KOPT-K1 (cell line): ENCODE results near the gene NDUFS8.

Source experiments
- H3K27ac ChIP-seq: fragments of 200-600 bp; sonication (generic); 2 replicates; pipeline ENCODE4 v1.5.1; 2016; ENCODE audit warnings: antibody characterized with exemption, mild to moderate bottlenecking, low read depth, low read length; ENCODE audit not compliant: poor library complexity, severe bottlenecking
- H3K36me3 ChIP-seq: fragments of 200-600 bp; sonication (generic); 2 replicates; pipeline ENCODE4 v1.5.1; 2017; ENCODE audit warnings: antibody characterized with exemption, mild to moderate bottlenecking, low read length, moderate library complexity; ENCODE audit not compliant: insufficient read depth
- H3K9me3 ChIP-seq: fragments of 200-600 bp; sonication (generic); 2 replicates; pipeline ENCODE4 v1.5.1; 2017; ENCODE audit warnings: antibody characterized with exemption, low read length, mild to moderate bottlenecking; ENCODE audit not compliant: insufficient read depth, poor library complexity, severe bottlenecking

Gene NDUFS8

DNA sequence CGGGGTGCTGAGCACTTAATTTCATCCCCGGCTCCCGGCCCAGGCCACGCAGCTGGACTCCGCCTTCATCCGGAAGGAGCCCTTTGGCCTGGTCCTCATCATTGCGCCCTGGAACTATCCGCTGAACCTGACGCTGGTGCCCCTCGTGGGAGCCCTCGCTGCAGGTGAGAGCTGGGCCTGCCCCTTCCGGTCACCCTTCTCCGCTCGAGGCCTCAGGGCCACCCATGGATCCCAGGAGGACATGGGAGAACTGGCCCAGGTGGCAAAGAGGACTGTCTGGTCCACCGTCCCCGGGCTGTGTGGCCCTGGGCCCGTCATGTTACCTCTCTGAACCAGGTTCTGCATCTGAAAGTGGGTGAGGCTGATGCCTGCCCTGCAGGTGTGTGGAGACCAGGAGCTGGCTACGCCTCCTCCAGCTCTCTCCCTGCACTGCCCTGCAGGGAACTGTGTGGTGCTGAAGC, 11.7 kb upstream of the NDUFS8 start:
- Histone ChIP-seq H3K36me3 (no peaks in the 10 kb centered on the region), H3K27ac (no peak overlapping the region), H3K9me3 (no peaks in the 10 kb centered on the region)

DNA sequence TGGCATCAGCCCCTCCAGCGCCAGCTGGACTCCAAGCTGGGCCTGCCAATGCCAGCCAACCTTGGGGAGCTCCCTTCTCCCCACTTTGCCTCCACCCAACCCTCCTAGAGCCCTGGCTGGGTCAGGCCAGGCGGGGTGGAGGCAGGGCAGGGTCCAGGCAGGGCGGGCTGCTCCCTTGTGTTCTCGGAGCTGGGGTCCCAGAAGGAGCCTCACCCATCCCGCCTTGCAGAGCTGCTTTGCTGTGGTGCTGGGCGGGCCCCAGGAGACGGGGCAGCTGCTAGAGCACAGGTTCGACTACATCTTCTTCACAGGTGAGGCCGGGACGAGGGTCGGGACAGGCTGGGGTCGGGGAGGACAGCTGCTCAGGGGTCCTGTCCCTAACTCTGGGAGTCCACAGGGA, 11.0 kb upstream of the NDUFS8 start:
- Histone ChIP-seq H3K36me3 (no peaks in the 10 kb centered on the region), H3K27ac (no peak overlapping the region), H3K9me3 (no peaks in the 10 kb centered on the region)

DNA sequence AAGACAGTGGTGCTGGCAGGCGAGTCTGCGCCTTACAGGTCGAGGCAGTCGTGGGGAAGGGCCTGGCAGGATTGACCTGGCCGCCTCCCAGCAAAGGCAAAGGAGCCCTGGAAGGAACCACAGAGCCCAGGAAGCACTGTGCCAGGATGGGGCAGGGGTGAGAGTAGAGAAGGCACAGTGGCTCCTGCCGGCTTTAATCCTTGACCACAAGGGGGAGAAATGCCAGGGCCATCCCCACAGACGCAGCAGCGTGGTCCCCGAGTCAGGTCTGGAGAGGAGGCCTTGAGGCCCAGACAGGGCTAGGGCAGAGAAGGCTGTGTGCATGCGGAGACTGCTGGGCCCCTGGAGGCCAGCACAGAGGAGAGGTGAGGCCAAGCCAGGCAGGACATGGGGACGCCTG, 9.9 kb upstream of the NDUFS8 start:
- Histone ChIP-seq H3K27ac (no peak overlapping the region), H3K36me3 (no peaks in the 10 kb centered on the region)

DNA sequence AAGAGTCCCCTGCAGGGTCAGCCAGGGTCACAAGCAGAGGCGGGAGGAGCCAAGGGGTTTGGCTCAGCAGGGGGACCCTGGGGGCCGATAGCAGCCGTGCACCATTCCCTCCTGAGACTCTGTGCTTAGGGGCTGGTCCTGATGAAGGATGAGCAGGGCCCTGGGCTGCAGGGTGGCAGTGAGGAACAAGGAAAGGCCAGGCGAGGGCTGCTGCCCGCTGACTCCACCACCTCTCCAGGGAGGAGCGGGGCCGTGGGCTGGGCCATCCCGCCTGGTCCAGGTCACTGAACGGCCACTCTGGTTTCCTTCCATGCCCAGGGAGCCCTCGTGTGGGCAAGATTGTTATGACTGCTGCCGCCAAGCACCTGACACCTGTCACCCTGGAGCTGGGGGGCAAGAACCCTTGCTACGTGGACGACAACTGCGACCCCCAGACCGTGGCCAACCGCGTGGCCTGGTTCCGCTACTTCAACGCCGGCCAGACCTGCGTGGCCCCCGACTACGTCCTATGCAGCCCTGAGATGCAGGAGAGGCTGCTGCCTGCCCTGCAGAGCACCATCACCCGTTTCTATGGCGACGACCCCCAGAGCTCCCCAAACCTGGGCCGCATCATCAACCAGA, 9.2 kb upstream of the NDUFS8 start:
- Histone ChIP-seq H3K9me3 (no peaks in the 10 kb centered on the region), H3K27ac (no peak overlapping the region), H3K36me3 (no peaks in the 10 kb centered on the region)

More for the DNA sequence above, 9.9 kb upstream of the NDUFS8 start:
- no peaks in the 10 kb centered on the region for H3K9me3 ChIP-seq

DNA sequence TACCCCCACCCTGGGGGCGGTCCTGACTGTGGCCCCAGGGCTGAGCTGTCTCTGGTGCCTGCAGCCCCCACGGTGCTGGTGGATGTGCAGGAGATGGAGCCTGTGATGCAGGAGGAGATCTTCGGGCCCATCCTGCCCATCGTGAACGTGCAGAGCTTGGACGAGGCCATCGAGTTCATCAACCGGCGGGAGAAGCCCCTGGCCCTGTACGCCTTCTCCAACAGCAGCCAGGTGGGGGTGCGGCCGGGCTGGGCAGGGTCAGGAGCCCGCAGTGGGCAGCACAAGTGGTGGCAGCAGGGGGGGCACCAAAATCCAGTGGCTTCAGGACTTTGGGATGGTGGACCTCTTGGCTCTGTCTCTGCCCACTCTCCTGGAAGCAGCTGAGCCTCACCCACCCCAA, 8.0 kb upstream of the NDUFS8 start:
- Histone ChIP-seq H3K9me3 (no peaks in the 10 kb centered on the region), H3K36me3 (no peaks in the 10 kb centered on the region), H3K27ac (no peak overlapping the region)

DNA sequence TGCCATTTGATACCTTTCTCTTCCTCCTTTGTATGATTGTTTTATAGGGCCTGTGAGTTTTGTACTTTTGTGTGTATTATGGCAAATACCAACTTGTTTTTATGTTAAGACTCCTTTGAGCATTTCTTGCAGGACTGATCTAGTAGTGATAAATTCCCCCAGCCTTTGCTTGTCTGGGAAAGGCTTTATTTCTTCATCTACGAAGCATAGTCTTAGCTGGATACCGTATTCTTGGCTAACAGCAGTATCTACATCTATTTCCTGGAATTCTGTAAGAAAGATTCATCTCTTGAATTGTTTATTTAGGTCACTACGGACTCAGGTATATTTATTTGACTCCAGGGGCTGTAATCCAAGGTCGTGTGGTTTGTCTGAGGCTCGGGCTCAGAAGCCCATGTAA, 6.0 kb upstream of the NDUFS8 start:
- no peak overlapping the region for H3K27ac ChIP-seq
- H3K36me3 ChIP-seq, result no peaks in the 10 kb centered on the region
- no peaks in the 10 kb centered on the region for H3K9me3 ChIP-seq

DNA sequence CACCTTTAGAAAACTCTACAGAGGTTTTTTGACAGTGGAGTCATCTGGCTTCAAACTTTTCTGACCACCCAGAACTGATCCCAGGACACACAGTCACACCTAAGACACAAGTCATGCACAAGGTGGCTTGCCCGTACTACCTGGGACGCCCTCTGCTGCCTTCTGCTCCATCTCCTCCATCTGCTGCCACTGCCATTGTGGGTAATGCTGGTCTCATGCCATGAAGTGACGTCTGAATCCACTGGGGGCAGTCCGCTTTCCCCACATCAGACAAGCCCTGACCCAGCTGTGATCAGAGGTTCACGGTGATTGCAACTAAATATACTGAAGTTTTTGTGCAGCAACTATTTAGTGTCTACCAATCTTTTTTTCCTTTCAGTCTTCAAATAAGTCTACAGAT, 5.4 kb upstream of the NDUFS8 start:
- Histone ChIP-seq H3K27ac (no peak overlapping the region), H3K9me3 (no peaks in the 10 kb centered on the region), H3K36me3 (no peaks in the 10 kb centered on the region)

DNA sequence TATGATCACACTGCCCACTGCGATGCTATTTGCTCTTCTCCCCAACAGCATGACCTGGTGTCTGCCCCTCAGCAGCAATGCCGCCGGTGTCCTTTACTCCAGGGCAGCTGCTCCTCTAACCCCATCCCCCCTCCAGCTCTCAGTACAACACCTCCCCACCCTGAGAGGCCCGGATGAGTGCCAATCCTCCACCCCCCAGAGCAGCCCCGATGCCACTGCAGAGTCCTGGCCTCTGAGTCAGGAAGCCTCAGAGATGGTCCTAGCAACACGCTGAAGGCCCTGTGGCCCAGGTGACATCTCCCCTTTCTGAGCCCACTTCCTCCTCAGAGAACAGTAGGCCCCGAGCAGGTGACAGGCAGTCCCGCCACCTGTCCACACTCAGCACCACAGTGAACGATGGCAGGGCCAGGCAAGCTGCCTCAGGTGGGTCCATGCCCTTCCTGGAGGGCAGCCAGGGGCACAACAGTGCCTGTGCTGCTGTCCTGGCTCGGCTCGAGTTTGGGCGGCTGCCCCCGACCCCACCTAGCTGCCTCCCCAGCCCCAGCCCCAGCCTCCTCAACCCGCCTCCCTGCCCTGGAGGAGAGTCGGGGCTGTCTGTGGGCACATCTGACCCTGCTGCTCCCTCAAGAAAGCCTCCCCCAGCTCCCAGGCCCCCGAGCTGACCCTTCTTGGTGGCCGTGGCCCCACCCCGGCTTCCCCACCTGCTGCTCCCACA, 3.9 kb upstream of the NDUFS8 start:
- H3K9me3 ChIP-seq, result no peaks in the 10 kb centered on the region
- H3K27ac ChIP-seq, result no peak overlapping the region
- no peaks in the 10 kb centered on the region for H3K36me3 ChIP-seq

DNA sequence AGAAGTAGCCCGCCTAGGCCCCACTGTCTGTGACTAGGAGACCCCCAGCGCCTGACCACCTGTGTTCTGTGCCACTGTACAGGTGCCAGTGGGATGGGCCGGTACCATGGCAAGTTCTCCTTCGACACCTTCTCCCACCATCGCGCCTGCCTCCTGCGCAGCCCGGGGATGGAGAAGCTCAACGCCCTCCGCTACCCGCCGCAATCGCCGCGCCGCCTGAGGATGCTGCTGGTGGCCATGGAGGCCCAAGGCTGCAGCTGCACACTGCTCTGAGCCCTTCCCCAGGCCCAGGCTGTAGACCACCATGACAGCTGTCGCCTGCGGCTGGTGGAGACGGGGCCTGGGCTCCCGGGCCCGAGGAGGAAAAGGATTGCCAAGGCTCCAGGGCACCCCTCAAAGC, 2.8 kb upstream of the NDUFS8 start:
- H3K36me3 ChIP-seq, result peaks cover 9% of the 10 kb centered on the region
- H3K27ac ChIP-seq, result no peak overlapping the region
- H3K9me3 ChIP-seq, result no peaks in the 10 kb centered on the region

DNA sequence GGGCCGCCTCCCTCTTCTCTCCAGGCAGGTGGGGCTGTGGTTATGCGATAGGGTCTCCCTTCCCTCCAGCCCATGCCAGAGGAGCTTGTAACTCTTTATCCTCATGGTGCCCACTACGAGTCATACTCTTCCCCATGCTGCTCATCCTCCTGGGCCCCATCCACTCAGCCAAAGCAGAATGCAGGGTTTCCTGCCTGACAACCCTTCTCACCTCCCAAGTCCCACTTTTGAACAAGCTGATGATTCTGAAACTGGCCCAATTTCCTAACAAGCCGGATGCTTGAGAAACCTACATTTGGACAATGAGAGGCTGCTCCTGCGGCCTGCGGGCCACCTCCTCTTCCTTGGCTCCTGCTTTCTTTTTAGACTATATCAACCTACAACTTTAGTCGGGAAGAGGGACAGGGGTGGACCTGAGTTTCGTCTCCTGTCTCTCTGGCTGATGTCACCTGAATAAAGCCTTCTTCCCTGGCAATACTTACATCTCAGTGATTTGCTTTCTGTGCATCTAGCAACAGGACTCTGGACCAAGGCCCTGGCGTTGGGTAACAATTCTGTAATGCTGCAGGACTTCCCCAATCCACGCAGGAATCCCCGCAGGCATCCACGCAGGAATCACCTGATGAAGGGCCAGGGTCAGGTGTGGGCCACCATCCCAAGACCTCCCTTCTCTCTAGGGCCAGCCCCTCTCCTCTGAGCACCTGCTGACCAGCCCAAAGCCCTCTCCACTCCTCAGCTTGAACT, 1.5 kb upstream of the NDUFS8 start:
- H3K36me3 ChIP-seq, result peaks cover 22% of the 10 kb centered on the region
- peak overlapping the region; percentile 81 for H3K27ac ChIP-seq

DNA sequence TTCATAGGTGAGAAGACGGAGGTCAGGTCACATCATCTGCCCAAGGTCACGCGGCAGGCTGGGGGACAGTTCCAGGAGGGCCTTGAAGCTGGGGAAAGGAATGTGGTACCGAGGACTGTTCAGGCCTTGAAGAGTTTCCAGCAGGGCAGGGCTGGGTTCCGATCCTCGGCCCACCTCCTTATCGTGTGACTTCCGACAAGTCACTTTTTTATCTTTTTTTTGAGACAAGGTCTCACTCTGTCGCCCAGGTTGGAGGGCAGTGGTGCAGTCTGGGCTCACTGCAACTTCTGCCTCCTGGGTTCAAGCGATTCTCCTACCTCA, 623 bp downstream of the NDUFS8 start:
- H3K36me3 ChIP-seq, result peaks cover 28% of the 10 kb centered on the region
- peak overlapping the region; percentile 81 for H3K27ac ChIP-seq

More for the DNA sequence above, 1.5 kb upstream of the NDUFS8 start:
- no peaks in the 10 kb centered on the region for H3K9me3 ChIP-seq

DNA sequence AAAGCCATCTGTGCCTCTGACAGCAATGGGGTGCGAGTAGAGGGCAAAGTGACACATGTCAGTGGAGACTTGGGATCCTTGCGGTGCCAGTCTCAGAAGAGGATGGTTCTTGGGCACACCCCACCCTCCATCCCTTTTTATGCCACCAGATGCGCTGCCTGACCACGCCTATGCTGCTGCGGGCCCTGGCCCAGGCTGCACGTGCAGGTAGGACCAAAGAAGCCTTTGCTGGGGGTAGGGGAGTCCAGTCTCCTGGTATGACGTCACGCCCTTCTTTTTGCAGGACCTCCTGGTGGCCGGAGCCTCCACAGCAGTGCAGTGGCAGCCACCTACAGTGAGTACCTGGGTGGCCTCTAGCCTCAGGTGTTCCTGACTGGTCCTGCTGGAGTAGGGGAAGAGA, 1.5 kb downstream of the NDUFS8 start:
- Histone ChIP-seq H3K27ac (no peak overlapping the region), H3K36me3 (peaks cover 28% of the 10 kb centered on the region), H3K9me3 (no peaks in the 10 kb centered on the region)

More for the DNA sequence above, 623 bp downstream of the NDUFS8 start:
- H3K9me3 ChIP-seq, result no peaks in the 10 kb centered on the region

DNA sequence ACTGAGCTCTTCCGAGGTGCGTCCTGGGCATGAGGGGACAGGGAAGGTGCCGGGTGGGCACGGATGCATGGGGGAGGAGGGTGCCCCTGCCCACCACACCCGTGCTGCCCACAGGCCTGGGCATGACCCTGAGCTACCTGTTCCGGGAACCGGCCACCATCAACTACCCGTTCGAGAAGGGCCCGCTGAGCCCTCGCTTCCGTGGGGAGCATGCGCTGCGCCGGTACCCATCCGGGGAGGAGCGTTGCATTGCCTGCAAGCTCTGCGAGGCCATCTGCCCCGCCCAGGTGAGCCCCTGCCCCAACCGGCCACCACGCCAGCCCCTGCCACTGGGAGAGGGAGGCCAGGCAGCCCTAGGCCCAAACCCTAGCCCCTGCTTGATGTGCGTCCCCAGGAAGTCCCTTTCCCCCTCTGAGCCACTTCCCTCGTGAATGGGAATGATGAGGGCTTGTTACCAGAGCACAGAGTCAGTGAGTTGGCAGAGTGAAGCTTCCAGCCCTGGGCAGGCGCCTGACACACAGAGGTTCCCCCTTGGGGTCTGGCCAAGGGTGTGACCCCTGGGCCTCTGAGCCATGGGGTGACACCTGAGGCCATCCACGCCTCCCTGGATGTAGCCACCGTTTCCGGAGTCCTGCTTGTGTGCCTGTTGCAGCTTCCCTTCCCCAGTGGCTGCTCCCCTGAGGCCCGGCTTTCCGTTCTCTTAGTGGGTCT, 2.7 kb downstream of the NDUFS8 start:
- H3K27ac ChIP-seq, result no peak overlapping the region
- no peaks in the 10 kb centered on the region for H3K9me3 ChIP-seq
- H3K36me3 ChIP-seq, result peaks cover 28% of the 10 kb centered on the region

DNA sequence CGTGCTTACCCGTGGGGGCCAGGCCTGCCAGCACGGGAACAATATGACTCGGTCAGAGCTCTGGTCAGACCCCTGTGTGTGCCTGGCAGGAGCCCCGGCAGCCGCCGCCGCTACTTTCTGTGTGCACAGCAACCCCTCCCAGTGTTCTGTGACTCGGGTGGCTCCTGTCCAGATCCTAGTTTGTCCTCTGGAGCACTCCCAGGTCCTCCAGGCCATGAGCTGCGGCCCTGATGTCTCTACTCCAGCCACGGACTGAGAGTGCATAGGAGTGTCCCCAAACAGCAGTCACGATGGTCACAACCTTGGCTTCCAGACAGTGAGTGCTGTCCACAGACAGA, 3.2 kb downstream of the NDUFS8 start:
- H3K36me3 ChIP-seq, result peaks cover 28% of the 10 kb centered on the region
- no peaks in the 10 kb centered on the region for H3K9me3 ChIP-seq
- H3K27ac ChIP-seq, result no peak overlapping the region

DNA sequence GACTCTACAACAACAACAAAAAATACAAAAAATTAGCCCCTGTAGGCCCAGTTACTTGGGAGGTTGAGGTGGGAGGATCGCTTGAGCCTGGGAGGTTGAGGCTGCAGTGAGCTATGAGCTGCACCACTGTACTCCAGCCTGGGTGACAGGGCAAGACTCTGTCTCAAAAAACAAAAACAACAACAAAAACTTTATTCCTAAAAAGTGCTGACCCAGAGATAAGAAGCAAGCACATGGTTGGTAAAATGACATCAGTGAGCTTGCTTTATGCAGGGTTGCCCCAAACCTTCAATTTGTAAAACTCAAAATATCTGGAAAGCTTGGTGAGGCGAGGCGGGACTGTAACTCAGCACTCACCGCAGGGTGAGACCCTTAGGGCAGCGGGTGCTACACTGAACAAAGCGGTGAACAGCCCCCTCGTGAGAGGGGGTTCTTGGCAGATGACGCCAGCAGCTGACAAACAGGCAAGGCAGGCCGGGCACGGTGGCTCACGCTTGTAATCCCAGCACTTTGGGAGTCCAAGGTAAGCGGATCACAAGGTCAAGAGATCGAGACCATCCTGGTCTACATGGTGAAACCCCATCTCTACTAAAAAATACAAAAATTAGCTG, 4.9 kb downstream of the NDUFS8 start:
- H3K36me3 ChIP-seq, result peaks cover 28% of the 10 kb centered on the region

More for the DNA sequence above, 4.9 kb downstream of the NDUFS8 start:
- Histone ChIP-seq H3K27ac (no peak overlapping the region), H3K9me3 (no peaks in the 10 kb centered on the region)
